DOHH2 (cell line): ENCODE measurements around the gene HHAT.

Experiments
- EZH2phosphoT487 ChIP-seq: fragments of 200-600 bp; sonication (generic); IDR thresholded peaks from 2 replicates; pipeline ENCODE4 v1.6.1; 2017; ENCODE audit warnings: borderline replicate concordance, mild to moderate bottlenecking, antibody characterized with exemption, low read length, moderate library complexity, mixed read lengths
- TF ChIP-seq, protein P1 (sequence below): fragments of 200-600 bp; sonication (generic); IDR thresholded peaks from one replicate; pipeline ENCODE4 v1.5.1; 2014; ENCODE audit warnings: antibody characterized with exemption, mild to moderate bottlenecking, low read depth, low read length; ENCODE audit not compliant: poor library complexity, severe bottlenecking

DNA sequence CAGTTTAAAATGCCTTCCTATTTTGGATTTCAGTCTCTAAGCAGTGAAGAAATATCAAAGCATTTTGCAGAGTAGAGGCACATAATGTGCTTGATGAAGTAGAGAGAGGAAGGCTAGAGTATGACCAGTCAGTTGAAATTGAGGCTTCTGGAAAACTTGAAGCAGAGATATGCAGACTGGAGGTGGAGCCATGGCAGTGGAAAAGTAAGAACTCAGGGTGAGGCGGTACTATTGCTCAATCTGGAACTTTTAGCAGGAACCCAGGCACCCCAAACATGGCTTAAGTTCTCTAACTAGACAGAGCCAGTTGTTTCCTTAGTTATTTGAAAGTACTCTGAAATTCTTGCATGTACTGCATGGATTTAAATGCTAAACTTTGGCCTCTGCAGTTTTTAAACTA lies 288.6 kb downstream of the HHAT start:
- TF ChIP-seq, protein P1, sequence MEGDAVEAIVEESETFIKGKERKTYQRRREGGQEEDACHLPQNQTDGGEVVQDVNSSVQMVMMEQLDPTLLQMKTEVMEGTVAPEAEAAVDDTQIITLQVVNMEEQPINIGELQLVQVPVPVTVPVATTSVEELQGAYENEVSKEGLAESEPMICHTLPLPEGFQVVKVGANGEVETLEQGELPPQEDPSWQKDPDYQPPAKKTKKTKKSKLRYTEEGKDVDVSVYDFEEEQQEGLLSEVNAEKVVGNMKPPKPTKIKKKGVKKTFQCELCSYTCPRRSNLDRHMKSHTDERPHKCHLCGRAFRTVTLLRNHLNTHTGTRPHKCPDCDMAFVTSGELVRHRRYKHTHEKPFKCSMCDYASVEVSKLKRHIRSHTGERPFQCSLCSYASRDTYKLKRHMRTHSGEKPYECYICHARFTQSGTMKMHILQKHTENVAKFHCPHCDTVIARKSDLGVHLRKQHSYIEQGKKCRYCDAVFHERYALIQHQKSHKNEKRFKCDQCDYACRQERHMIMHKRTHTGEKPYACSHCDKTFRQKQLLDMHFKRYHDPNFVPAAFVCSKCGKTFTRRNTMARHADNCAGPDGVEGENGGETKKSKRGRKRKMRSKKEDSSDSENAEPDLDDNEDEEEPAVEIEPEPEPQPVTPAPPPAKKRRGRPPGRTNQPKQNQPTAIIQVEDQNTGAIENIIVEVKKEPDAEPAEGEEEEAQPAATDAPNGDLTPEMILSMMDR, result no peak
- TF ChIP-seq EZH2phosphoT487, result no peak
